ENCODE data around the gene FHOD3.

DNA sequence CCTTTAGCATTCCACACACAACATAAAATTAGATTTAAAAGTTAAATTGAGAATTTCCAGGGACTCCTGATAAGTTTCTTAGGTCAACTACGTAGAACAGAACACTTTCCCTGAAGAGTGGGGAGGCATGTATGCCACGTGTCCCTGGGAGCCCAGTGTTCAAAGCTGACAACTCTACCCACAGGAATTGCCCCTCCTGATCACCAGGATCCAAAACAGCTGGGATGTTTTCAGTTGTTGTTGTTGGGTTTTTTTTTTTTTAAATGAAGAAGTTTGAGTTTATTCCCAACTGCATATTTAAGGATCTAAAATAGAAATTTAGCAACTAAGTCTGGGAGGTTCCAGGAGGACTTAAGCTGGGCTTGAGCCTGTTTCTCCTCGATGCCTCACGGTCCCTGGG is 430.8 kb downstream of the FHOD3 start:
- TF ChIP-seq BMI1 (IDR thresholded peaks at IDR 0.05; ENCODE audit: low read length), result no peak
- TF ChIP-seq CTCF (IDR thresholded peaks at IDR 0.05 in 2 of 3, conservative IDR thresholded peaks at IDR 0.05 in 1 of 3; ENCODE audit: insufficient read depth in 2 of 3, low read depth in 1 of 3, low read length in 3 of 3), result no peak
- TF ChIP-seq CEBPB (tag; IDR thresholded peaks at IDR 0.05), result no peak
- TF ChIP-seq ZNF232 (CRISPR knock-in tag; IDR thresholded peaks at IDR 0.05), result no peak
- no peak for TF ChIP-seq ARID3A (IDR thresholded peaks at IDR 0.05; ENCODE audit: borderline replicate concordance, low read depth, low read length)

All from K562 (cell line).